Type B pancreatic cell (in vitro differentiated cells): ENCODE results near the gene LTF. TPM values are rescaled to one million over a fixed set of nuclear protein-coding genes. Genes with fewer than 3 reads are reported as not detected.
"Not testable (repeated sequence)": the region's sequence is repeated elsewhere in the genome, so short reads cannot be mapped to it uniquely, and the experiment has no call there.

Source experiments
- DNase-seq: peaks from one replicate; pipeline ENCODE4 v3.0.0; 2021; ENCODE audit warnings: mixed read lengths; ENCODE audit not compliant: unreplicated experiment; ENCODE audit errors: extremely low spot score
- H3K27ac Mint-ChIP-seq: 2 replicates; pipeline ENCODE4 v1.8.0; 2021; ENCODE audit warnings: mild to moderate bottlenecking, mixed read lengths
- H3K27me3 Mint-ChIP-seq: 2 replicates; pipeline ENCODE4 v1.8.0; 2021; ENCODE audit warnings: mixed read lengths
- H3K36me3 Mint-ChIP-seq: 2 replicates; pipeline ENCODE4 v1.8.0; 2021; ENCODE audit warnings: mixed read lengths
- H3K4me1 Mint-ChIP-seq: one replicate; pipeline ENCODE4 v1.8.0; 2021; ENCODE audit warnings: mixed read lengths; ENCODE audit not compliant: unreplicated experiment
- H3K4me3 Mint-ChIP-seq: 2 replicates; pipeline ENCODE4 v1.8.0; 2021; ENCODE audit warnings: mild to moderate bottlenecking, mixed read lengths
- H3K9me3 Mint-ChIP-seq: 2 replicates; pipeline ENCODE4 v1.8.0; 2021; ENCODE audit warnings: mixed read lengths
- CTCF ChIP-seq: fragments of 200-600 bp; sonication (generic); conservative IDR thresholded peaks from 2 replicates; pipeline ENCODE4 v1.5.0; 2021; ENCODE audit warnings: antibody characterized with exemption, mild to moderate bottlenecking
- total RNA-seq: library from RNA; stranded (reverse); gene quantifications from 2 replicates; pipeline ENCODE4 v1.2.1, GENCODE V29; 2021; ENCODE audit warnings: low replicate concordance

Gene LTF
- total RNA-seq, 1 donor from 2014 or later, result not detected

- TF ChIP-seq CTCF, result no peak
- H3K4me3 Mint-ChIP-seq, result no peak overlapping the region
- peaks cover 10% of the 10 kb centered on the region for H3K27me3 Mint-ChIP-seq
- DNase-seq, result no peak
- no peaks in the 10 kb centered on the region for H3K9me3 Mint-ChIP-seq
- no peak overlapping the region for H3K27ac Mint-ChIP-seq
- H3K4me1 Mint-ChIP-seq, result peaks cover 6% of the 10 kb centered on the region
- no peaks in the 10 kb centered on the region for H3K36me3 Mint-ChIP-seq
Measured at GRCh38 chr3:46405301-46406019, 59.2 kb downstream of the LTF start.

GRCh38 chr3:46402902-46403301 lies 61.8 kb downstream of the LTF start:
- peaks cover 10% of the 10 kb centered on the region for H3K27me3 Mint-ChIP-seq
- not testable (repeated sequence) for H3K27ac Mint-ChIP-seq, DNase-seq, H3K9me3 Mint-ChIP-seq, H3K4me3 Mint-ChIP-seq, H3K36me3 Mint-ChIP-seq, H3K4me1 Mint-ChIP-seq

- no peak for DNase-seq
- H3K4me3 Mint-ChIP-seq, result no peak overlapping the region
- no peak overlapping the region for H3K27ac Mint-ChIP-seq
- H3K36me3 Mint-ChIP-seq, result no peaks in the 10 kb centered on the region
- no peaks in the 10 kb centered on the region for H3K9me3 Mint-ChIP-seq
- peaks cover 10% of the 10 kb centered on the region for H3K27me3 Mint-ChIP-seq
- peaks cover 6% of the 10 kb centered on the region for H3K4me1 Mint-ChIP-seq
- no peak for TF ChIP-seq CTCF
Measured at GRCh38 chr3:46401579-46401978, 63.1 kb downstream of the LTF start.

- peaks cover 9% of the 10 kb centered on the region for H3K27me3 Mint-ChIP-seq
- no peaks in the 10 kb centered on the region for H3K9me3 Mint-ChIP-seq
- H3K27ac Mint-ChIP-seq, result no peak overlapping the region
- H3K36me3 Mint-ChIP-seq, result no peaks in the 10 kb centered on the region
- peaks cover 6% of the 10 kb centered on the region for H3K4me1 Mint-ChIP-seq
- no peak for DNase-seq
- no peak for TF ChIP-seq CTCF
- H3K4me3 Mint-ChIP-seq, result no peak overlapping the region
Measured at GRCh38 chr3:46400846-46401245, 63.9 kb downstream of the LTF start.

GRCh38 chr3:46400000-46400734 lies 64.5 kb downstream of the LTF start:
- H3K4me3 Mint-ChIP-seq, result no peak overlapping the region
- H3K36me3 Mint-ChIP-seq, result no peaks in the 10 kb centered on the region
- peaks cover 10% of the 10 kb centered on the region for H3K27me3 Mint-ChIP-seq
- no peaks in the 10 kb centered on the region for H3K9me3 Mint-ChIP-seq
- no peak for DNase-seq
- H3K27ac Mint-ChIP-seq, result no peak overlapping the region
- no peak for TF ChIP-seq CTCF
- no peaks in the 10 kb centered on the region for H3K4me1 Mint-ChIP-seq

GRCh38 chr3:46399557-46399956 lies 65.1 kb downstream of the LTF start:
- H3K36me3 Mint-ChIP-seq, result no peaks in the 10 kb centered on the region

More at GRCh38 chr3:46399557-46399956, 65.1 kb downstream of the LTF start:
- Mint-ChIP-seq H3K27me3 (peaks cover 15% of the 10 kb centered on the region), H3K27ac (no peak overlapping the region), H3K4me3 (no peak overlapping the region), H3K4me1 (no peaks in the 10 kb centered on the region), H3K9me3 (no peaks in the 10 kb centered on the region)
- no peak for TF ChIP-seq CTCF
- no peak for DNase-seq
